Ishikawa (cell line): Measurements from ENCODE around the gene DDR2.

ENCODE experiments used
- CEBPB ChIP-seq: IDR thresholded peaks from 2 replicates; pipeline ENCODE4 v1.6.1; 2012
- CREB1 ChIP-seq: IDR thresholded peaks from 2 replicates; pipeline ENCODE4 v1.6.1; 2012; ENCODE audit warnings: low read depth
- EGR1 ChIP-seq: IDR thresholded peaks from 2 replicates; pipeline ENCODE4 v1.6.1; 2012
- EP300 ChIP-seq: IDR thresholded peaks from 2 replicates; pipeline ENCODE4 v1.6.1; 2012; ENCODE audit warnings: borderline replicate concordance
- FOXM1 ChIP-seq: IDR thresholded peaks from 2 replicates; pipeline ENCODE4 v1.6.1; 2012; ENCODE audit warnings: low read depth, borderline replicate concordance
- MAX ChIP-seq: IDR thresholded peaks from 2 replicates; pipeline ENCODE4 v1.6.1; 2012
- NFIC ChIP-seq: IDR thresholded peaks from 2 replicates; pipeline ENCODE4 v1.6.1; 2012
- RAD21 ChIP-seq: IDR thresholded peaks from 2 replicates; pipeline ENCODE4 v1.6.1; 2012; ENCODE audit warnings: low read depth
- REST ChIP-seq: IDR thresholded peaks from 2 replicates; pipeline ENCODE4 v1.6.1; 2012; ENCODE audit warnings: low read depth, mild to moderate bottlenecking
- TAF1 ChIP-seq: IDR thresholded peaks from 2 replicates; pipeline ENCODE4 v1.6.1; 2012; ENCODE audit warnings: low read depth, mild to moderate bottlenecking
- TCF12 ChIP-seq: IDR thresholded peaks from 2 replicates; pipeline ENCODE4 v1.6.1; 2012; ENCODE audit warnings: low read depth
- TEAD4 ChIP-seq: IDR thresholded peaks from 2 replicates; pipeline ENCODE4 v1.6.1; 2012
- USF1 ChIP-seq: IDR thresholded peaks from 2 replicates; pipeline ENCODE4 v1.6.1; 2012
- YY1 ChIP-seq: IDR thresholded peaks from 2 replicates; pipeline ENCODE4 v1.6.1; 2012; ENCODE audit warnings: low read depth
- ZBTB7A ChIP-seq: IDR thresholded peaks from 2 replicates; pipeline ENCODE4 v1.6.1; 2012; ENCODE audit warnings: low read depth

DDR2 gene

GRCh38 chr1:162632217-162632666 lies at the start of gene DDR2:
DDR2 (plus strand) TSS chr1:162632464; CDS start chr1:162719064, 86,600 bp downstream.
- TF ChIP-seq CREB1 (no peak), CEBPB (no peak), NFIC (no peak), REST (no peak), TCF12 (no peak), RAD21 (no peak), USF1 (no peak), TAF1 (no peak), FOXM1 (no peak), EP300 (no peak), EGR1 (no peak), TEAD4 (no peak), ZBTB7A (no peak), MAX (no peak), YY1 (no peak)

- TF ChIP-seq NFIC = peak; percentile 76
- TF ChIP-seq FOXM1 = no peak
- TF ChIP-seq TCF12 = 0 out of 2 replicates have a peak, but pooled peaks have one; percentile 30
These were observed 44.9 kb upstream of the DDR2 start for GRCh38 chr1:162587347-162587746.

- TF ChIP-seq CEBPB (no peak), REST (no peak), NFIC (no peak), FOXM1 (no peak), TCF12 (no peak), EGR1 (no peak), ZBTB7A (no peak), USF1 (no peak), RAD21 (no peak), MAX (no peak), EP300 (no peak), CREB1 (no peak), YY1 (no peak), TAF1 (no peak), TEAD4 (no peak)
These were observed 44.5 kb upstream of the DDR2 start for GRCh38 chr1:162587761-162588260.

- TF ChIP-seq EP300 (no peak), TAF1 (no peak)
These were observed 42.2 kb upstream of the DDR2 start for GRCh38 chr1:162590101-162590500.

- no peak for TF ChIP-seq YY1
- TF ChIP-seq CREB1 = no peak
- no peak for TF ChIP-seq EGR1
These were observed 41.6 kb upstream of the DDR2 start for GRCh38 chr1:162590686-162591085.

- TF ChIP-seq MAX (no peak), TCF12 (no peak), REST (no peak), USF1 (no peak), EP300 (no peak), EGR1 (no peak), TAF1 (no peak)
These were observed 35.6 kb upstream of the DDR2 start for GRCh38 chr1:162596514-162597170.
